ENCODE results near the gene EPYC.

- TF ChIP-seq ZNF274 (IDR thresholded peaks at IDR 0.05; ENCODE audit: low read depth, low read length) (no peak), YY1 (IDR thresholded peaks at IDR 0.05; ENCODE audit: insufficient read depth, insufficient read length) (no peak)
Observed at GRCh38 chr12:90999527-90999926, 5.2 kb downstream of the EPYC start.
